ENCODE data around the gene KLK5. TPM values are rescaled to one million over a fixed set of nuclear protein-coding genes. Genes with fewer than 3 reads are reported as not detected.

Gene KLK5
- total RNA-seq, 1 experiment from 2014 or later = not detected

- DNase-seq (ENCODE audit: low read depth) = peak; percentile 62
Observed at GRCh38 chr19:50922317-50922853, 30.5 kb downstream of the KLK5 start.

DNA sequence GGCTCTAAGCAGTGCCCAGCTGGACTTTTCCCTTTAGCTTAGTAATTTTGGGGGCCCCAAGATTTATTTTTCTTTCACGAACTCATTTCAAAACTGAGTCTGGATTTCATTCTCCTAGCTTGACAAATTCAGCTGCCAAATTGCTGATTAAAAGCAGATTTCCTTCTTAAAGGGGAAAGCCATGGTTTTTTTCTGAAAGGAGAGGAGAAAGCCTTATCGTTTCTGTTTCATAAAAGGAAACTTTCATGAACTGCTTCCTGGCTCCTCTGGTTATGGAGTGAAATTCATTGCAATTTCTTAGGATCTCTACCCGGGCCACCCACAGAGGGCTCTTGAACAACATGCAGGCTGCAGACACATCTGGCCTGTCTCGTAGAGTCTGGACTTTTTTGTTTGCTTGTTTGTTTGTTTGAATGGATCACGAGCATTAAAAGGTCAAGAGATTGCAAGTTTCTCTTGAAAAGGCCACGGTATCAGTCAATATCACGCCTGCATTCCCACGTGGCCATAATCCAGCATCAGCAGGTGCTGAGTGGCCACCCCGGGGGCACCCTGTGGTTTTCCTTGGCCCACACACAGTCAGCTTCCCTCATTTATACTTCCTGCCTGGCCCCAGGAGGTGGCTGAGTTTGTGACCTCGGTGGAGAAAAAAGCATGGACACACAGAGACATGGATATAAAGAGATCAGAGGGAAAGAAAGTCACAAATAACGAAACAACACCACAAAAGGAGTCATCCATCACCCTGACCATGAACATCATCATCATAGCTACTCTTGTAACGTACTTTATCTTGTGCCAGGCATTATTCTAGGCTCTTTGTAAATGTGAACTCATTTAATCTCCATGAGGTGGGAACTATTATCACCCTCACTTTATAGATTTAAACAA lies 31.2 kb downstream of the KLK5 start:
- no peak for DNase-seq (ENCODE audit: low read depth)

DNA sequence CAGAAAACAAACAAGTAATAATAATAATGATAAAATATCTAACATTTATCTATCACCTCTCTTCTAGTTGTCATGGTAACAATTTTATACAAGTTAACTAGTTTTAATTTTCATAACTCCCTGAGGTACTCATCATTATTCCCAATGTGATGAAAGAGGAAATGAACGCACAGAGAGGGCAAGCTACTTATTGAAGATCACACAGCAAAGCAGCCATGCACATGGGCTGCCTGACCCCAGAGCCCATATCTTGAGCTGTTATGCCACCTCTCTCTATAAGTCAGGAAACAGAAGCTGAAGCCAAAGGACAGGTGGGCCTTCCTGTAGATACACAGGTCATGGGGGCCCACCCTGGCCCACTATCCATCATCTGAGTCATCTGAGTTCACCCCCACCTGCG lies 36.8 kb downstream of the KLK5 start:
- no peak for DNase-seq (ENCODE audit: low read depth)

DNA sequence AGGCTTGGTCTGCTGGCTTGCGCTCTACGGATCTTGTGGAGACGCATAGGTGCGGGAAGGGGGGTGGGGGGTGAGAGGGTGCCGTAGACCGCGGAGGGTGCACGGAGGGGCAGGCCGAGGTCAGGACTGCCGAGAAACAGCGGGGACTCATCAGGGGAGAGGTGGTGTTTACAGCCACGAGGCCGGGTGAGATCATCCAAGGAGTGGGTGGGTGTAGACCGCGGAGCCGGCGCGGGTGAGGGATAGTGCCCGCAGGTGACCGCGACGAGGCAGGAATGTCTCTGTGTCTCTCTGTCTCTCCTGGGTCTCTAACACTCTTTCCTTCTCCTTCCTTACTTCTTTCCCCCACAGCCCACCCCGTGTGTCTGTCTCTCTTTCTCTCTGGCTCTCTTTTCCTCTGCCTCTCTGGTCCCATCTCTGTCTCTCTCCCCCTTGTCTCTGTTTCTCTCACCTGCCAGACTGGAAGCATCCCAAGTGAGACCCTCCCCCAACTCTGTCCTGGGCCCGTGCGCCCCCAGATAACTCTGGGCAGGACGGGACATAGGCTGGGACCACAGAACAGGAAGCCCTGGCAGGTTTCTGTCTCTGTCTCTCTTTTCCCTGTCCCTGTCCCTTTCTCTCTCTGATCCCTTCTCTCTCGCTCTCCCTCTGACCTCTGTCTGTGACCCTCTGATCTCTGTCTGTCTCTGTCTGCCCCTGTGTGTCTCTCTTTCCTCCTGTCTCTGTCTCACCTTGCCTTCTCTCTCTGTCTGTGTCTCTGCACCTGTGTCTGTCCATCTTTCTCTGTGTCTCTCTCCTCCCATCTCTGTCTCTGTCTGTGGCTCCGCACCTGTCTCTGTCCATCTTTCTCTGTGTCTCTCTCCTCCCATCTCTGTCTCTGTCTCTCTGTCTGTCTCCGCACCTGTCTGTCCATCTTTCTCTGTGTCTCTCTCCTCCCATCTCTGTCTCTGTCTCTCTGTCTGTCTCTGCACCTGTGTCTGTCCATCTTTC lies 39.8 kb downstream of the KLK5 start:
- no peak for DNase-seq (ENCODE audit: low read depth)

DNA sequence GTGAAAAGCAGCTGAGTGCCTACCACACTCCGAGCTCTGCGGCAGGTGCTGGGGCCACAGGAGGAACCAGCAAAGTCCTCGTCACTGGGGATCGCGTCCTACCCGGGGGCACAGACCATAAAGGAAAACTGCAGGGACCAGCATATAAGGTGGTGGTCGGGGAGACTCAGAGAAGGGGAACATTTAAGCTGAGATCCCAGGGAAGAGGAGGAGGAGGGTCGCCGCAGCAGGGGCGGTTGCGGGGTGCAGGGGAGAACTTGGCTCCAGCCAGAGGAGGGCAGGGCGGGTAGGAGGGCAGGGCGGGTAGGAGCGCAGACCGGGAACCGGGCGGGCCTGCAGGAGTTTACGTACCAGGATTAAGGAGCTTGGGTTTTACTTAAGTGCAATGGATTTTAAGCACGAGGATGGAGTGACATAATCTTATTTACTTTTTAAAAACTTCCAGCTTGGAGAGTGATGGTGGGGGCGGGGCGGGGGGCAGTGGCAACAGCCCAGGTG lies 40.7 kb downstream of the KLK5 start:
- DNase-seq (ENCODE audit: low read depth) = no peak

DNA sequence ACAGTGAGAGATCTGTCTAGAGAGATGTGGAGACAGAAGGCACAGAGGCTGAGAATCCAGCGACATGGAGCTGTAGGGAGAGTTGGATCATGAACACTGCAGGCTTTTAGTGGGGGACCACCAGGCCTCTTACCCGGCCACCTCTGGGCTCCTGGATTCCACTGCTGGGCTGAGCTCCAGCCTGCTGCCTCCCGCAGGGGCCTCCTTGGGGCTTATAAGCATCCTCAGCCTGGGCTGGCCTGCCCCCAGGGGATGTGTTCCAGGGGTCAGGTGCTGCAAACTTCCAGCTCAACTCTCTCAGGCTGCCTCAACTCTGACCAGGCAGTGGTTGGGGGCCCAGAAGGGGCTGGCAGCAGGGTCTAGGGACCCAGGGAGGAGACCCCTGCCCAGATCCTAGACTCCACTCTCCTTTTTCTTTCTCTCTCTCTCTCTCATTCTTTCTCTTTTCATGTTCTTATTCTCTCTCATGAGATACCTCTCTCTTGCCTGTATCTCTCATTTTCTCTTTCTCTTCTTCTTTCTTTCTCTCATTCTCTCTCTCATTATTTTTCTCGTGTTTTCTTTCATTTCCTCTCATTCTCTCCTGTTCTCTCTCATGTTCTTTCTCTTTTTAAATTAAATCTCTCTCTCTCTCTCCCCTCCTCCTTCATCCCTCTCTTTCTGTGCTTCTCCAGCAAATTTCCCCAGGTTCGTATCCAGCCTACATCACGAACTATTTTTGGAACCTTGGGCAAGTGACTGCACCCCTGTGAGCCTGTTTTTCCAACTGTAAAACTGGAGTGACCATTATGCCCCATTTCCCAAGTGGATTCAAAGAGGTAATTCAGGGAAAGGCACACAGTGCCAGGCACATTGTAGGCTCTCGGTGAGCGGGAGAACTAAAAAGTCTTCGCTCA lies 41.4 kb downstream of the KLK5 start, which contains the start of gene KLK4:
Gene KLK4 (minus strand): TSS at position 190 of the 896 bp plus-strand sequence. CDS start 657 bp downstream, outside the sequence.
- DNase-seq (ENCODE audit: low read depth) = no peak

GRCh38 chr19:50910722-50911121 lies 42.1 kb downstream of the KLK5 start:
- DNase-seq (ENCODE audit: low read depth) = no peak

- no peak for DNase-seq (ENCODE audit: low read depth)
Observed at GRCh38 chr19:50909240-50910070, 43.4 kb downstream of the KLK5 start.

- no peak for DNase-seq (ENCODE audit: low read depth)
Observed at GRCh38 chr19:50908336-50908735, 44.5 kb downstream of the KLK5 start.

DNA sequence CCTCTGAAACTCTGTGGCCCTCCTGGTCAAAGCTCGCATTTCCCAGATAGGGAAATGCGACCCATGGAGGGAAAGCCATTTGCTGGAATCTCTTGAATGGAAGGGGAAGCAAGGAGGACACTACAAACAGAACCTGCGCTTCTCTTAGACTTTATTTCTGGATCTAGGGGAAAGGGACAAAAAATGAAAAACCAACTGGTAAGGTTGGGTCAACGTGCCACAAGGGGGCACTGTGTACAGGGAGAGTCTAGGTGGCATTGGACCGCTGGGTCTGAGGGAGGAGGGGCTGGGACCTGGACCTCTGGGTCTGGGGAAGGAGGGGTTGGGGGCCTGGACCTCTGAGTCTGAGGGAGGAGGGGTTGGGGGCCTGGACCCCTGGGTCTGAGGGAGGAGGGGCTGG lies 46.6 kb downstream of the KLK5 start:
- DNase-seq (ENCODE audit: low read depth) = no peak

- DNase-seq (ENCODE audit: low read depth) = no peak
Observed at GRCh38 chr19:50902640-50903039, 50.2 kb downstream of the KLK5 start.

GRCh38 chr19:50899569-50899968 lies 53.3 kb downstream of the KLK5 start:
- DNase-seq (ENCODE audit: low read depth) = no peak

DNA sequence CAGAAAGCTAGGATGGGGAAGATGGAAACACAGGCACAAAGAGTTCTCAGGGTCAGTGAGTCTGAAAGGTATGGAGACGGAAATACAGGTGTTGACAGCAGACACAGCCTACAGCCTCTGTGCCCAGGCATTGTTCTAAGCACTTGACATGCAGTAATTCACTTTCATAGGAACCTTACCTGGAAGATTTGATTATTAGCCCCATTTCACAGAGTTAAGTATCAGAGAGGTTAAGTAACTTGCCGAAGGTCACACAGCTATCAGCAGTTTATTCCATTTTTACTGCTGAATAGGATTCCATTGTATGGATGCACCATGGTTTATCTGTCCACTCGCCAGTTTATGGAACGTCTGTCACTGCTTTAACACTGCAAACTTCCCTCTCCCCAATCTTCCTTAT lies 54.8 kb downstream of the KLK5 start:
- no peak for DNase-seq (ENCODE audit: low read depth)

DNA sequence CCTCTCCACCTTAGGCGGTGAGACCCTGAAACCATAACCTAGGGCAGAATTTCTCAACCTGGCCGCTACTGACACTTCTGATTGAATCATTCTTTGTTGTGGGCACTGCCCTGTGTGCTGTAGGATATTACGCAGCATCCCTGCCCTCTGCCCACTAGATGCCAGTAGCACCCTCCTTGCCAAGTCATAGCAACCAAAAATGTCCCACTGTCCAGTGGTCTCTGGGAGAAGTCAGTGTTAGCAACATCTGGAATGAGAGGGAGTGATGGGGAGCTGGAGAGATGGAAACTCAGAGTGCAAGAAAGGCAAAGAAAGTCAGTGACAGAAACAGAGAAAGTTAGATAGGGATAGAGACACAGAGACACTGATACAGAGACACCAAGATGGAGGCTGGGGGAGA lies 55.2 kb downstream of the KLK5 start:
- no peak for DNase-seq (ENCODE audit: low read depth)

- DNase-seq (ENCODE audit: low read depth) = no peak
Observed at GRCh38 chr19:50897191-50897607, 55.6 kb downstream of the KLK5 start.

DNA sequence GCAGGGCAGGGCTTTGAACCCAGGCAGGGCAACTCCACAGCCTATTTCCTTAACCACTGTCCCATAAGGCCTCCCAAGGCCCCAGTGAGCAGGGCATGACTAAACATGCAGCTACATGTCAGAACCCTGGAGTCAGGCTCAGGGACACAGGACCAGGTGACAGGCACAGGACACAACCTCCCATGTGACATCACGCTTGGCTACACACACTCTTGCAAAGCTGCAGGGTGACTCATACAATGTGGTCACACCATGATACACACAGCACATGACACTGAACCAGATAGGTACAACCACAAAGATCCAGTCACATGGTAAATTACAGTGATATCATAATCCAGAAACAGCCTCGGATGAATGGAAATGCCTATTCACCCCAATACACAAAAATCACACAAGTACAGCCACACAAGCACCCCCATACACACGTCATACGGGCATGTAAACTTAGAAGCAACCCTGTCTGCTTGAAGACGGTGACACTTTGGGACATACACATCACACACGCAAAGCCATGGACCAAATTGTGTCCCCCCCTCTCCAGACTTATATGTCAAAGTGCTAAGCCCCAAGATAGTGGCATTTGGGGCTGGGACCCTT lies 56.1 kb downstream of the KLK5 start:
- DNase-seq (ENCODE audit: low read depth) = peak; percentile 81

DNA sequence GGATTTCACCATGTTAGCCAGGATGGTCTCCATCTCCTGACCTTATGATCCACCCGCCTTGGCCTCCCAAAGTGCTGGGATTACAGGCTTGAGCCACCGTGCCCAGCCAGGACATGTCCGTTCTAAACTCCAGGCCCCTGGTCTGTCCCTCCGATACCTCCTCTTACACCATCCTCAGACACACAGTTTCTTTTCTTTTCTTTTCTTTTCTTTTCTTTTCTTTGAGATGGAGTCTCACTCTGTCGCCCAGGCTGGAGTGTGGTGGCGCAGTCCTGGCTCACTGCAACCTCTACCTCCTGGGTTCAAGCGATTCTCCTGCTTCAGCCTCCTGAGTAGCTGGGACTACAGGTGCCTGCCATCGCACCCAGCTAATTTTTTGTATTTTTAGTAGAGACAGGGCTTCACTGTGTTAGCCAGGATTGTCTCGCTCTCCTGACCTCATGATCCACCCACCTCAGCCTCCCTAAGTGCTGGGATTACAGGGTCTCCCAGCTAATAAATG lies 56.7 kb downstream of the KLK5 start:
- peak; percentile 24 for DNase-seq (ENCODE audit: low read depth)

DNA sequence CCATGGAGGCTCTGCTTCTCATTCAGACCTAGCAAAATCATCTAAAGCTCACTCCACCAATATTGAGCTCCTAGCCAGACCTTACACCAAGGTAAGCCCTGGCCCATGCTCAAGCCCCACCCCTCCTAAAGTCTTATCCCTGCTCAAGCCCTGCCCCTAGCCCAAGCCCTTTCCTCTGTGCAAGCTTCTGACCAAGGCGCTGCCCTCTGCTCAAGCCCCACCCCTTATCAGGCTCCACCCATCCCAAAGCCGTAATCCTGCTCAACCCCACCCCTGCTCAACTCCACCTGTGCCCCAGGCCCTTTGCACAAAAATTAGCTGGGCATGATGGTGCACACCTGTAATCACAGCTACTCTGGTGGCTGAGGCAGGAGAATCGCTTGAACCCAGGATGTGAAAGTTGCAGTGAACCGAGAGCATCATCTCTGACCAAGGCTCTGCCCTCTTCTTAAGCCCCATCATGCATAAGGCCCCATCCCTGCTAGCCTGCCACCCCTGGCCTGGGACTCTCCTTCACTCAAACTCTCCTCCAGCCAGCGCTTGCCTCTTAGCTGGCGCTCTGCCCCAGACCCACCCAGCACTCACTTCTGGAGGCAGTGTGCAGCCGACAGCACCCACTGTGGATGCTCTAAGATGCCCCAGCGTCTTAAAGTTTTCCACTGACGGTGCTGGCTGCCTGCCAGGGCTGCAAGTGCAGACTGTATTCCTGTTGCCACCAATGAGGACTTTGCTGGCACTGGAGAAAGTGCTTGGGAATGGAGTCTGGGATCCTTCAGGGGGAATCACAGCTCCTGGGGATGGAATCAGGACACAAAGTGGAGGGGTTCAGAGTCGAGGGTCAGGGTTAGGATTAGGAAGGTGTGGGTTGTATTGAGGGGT lies 58.1 kb downstream of the KLK5 start:
- no peak for DNase-seq (ENCODE audit: low read depth)
